DND-41 (cell line): ENCODE measurements around the gene ZNF70.

ENCODE experiments used
- ATAC-seq: fragments of 200-7000 bp; cut with Tn5 transposase; 3 replicates; pipeline ENCODE4 v1.9.1; 2021; ENCODE audit warnings: low read depth; ENCODE audit not compliant: insufficient read depth
- DNase-seq: peaks from one replicate; pipeline ENCODE4 v3.0.0-alpha.2; 2020
- H2AFZ ChIP-seq: 2 replicates; pipeline ENCODE4 v1.6.0; 2012; ENCODE audit warnings: low read depth, low read length
- H3K27ac ChIP-seq: 2 replicates; pipeline ENCODE4 v1.5.1; 2012; ENCODE audit warnings: low read length, inconsistent platforms
- H3K27me3 ChIP-seq: fragments of 200-600 bp; sonication (generic); 2 replicates; pipeline ENCODE4 v1.6.0; 2012; ENCODE audit warnings: low read length, mild to moderate bottlenecking, inconsistent platforms; ENCODE audit not compliant: insufficient read depth, poor library complexity
- H3K36me3 ChIP-seq: 2 replicates; pipeline ENCODE4 v1.5.1; 2012; ENCODE audit warnings: low read length, inconsistent platforms; ENCODE audit not compliant: insufficient read depth
- H3K4me1 ChIP-seq: 2 replicates; pipeline ENCODE4 v1.5.1; 2012; ENCODE audit warnings: mild to moderate bottlenecking, low read length; ENCODE audit not compliant: insufficient read depth
- H3K4me2 ChIP-seq: 2 replicates; pipeline ENCODE4 v1.6.0; 2012; ENCODE audit warnings: mild to moderate bottlenecking, moderate library complexity, low read length, inconsistent platforms; ENCODE audit not compliant: insufficient read depth
- H3K4me3 ChIP-seq, 2 experiments: fragments of 200-600 bp in 1 of 2; shearing (Covaris generic) in 1 of 2; 2 replicates each; pipeline ENCODE4 v1.5.1; 2012 to 2016; ENCODE audit warnings: inconsistent platforms in 2 of 2, low read length in 2 of 2, mild to moderate bottlenecking in 2 of 2, low read depth in 1 of 2, moderate library complexity in 1 of 2
- H3K79me2 ChIP-seq: 2 replicates; pipeline ENCODE4 v1.6.0; 2012; ENCODE audit warnings: low read length, inconsistent platforms; ENCODE audit not compliant: insufficient read depth
- H3K9ac ChIP-seq: 2 replicates; pipeline ENCODE4 v1.6.0; 2012; ENCODE audit warnings: low read depth, mild to moderate bottlenecking, inconsistent platforms, low read length, moderate library complexity
- H3K9me3 ChIP-seq: 2 replicates; pipeline ENCODE4 v1.5.1; 2012; ENCODE audit warnings: low read length, moderate library complexity, mild to moderate bottlenecking, inconsistent platforms; ENCODE audit not compliant: insufficient read depth, severe bottlenecking
- H4K20me1 ChIP-seq: 2 replicates; pipeline ENCODE4 v1.6.0; 2012; ENCODE audit warnings: low read length; ENCODE audit not compliant: insufficient read depth
- EZH2 ChIP-seq: IDR thresholded peaks from 3 replicates; pipeline ENCODE4 v1.6.1; 2012; ENCODE audit warnings: borderline replicate concordance, low read depth, mild to moderate bottlenecking, moderate library complexity, low read length, inconsistent platforms; ENCODE audit not compliant: severe bottlenecking
- TF ChIP-seq, protein P1 (sequence below): IDR thresholded peaks from 2 replicates; pipeline ENCODE4 v1.5.1; 2012; ENCODE audit warnings: borderline replicate concordance, low read length, moderate library complexity, mild to moderate bottlenecking; ENCODE audit not compliant: poor library complexity, severe bottlenecking; ENCODE audit errors: extremely low read depth

The ZNF70 gene

DNA sequence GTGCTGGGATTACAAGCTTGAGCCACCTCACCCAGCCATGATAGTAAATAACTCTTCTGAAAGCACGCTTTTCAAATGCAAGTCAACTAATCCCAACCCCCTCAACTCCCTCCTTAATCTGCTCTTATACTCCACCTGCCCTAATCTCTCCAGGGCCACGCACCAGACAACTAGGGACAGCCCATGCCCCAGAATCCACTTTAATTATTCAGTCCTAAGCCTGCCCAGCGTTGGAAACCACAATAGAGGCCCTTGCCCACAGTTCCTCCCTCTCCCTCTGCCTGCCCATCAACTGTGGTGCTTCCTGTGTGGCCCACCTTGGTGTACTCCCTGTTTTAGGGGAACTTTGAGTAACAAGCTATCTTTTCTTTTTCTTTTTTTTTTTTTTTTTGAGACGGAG is 6.0 kb upstream of the ZNF70 start:
- no peak overlapping the region for H3K4me2 ChIP-seq
- no peak overlapping the region for H3K4me3 ChIP-seq
- TF ChIP-seq EZH2 = no peak
- TF ChIP-seq, protein P1, sequence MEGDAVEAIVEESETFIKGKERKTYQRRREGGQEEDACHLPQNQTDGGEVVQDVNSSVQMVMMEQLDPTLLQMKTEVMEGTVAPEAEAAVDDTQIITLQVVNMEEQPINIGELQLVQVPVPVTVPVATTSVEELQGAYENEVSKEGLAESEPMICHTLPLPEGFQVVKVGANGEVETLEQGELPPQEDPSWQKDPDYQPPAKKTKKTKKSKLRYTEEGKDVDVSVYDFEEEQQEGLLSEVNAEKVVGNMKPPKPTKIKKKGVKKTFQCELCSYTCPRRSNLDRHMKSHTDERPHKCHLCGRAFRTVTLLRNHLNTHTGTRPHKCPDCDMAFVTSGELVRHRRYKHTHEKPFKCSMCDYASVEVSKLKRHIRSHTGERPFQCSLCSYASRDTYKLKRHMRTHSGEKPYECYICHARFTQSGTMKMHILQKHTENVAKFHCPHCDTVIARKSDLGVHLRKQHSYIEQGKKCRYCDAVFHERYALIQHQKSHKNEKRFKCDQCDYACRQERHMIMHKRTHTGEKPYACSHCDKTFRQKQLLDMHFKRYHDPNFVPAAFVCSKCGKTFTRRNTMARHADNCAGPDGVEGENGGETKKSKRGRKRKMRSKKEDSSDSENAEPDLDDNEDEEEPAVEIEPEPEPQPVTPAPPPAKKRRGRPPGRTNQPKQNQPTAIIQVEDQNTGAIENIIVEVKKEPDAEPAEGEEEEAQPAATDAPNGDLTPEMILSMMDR = no peak
- no peaks in the 10 kb centered on the region for H3K79me2 ChIP-seq
- H4K20me1 ChIP-seq = no peaks in the 10 kb centered on the region
- H3K9me3 ChIP-seq = no peaks in the 10 kb centered on the region
- H3K27me3 ChIP-seq = no peaks in the 10 kb centered on the region
- ATAC-seq = peak; percentile 56
- H3K9ac ChIP-seq = no peak overlapping the region
- peak; percentile 30 for DNase-seq
- H3K27ac ChIP-seq = no peak overlapping the region
- no peaks in the 10 kb centered on the region for H3K36me3 ChIP-seq
- no peaks in the 10 kb centered on the region for H3K4me1 ChIP-seq
- H2AFZ ChIP-seq = no peak overlapping the region

DNA sequence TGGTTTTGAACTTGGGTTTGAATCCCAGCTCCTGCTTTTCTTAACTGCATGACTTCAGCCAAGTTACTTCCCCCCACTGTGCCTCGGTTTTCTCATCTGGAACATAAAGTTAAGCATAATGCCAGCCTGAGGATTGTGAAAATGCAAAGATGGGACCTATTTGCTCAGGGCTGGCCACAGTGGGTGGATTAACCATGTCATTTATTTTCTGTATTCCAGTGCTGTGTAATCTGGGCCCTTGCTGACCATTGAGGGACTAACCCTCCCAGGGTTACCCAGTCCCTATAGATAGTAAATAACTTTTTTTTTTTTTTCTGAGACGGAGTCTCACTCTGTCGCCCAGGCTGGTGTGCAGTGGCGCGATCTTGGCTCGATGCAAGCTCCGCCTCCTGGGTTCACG is 4.8 kb upstream of the ZNF70 start:
- Histone ChIP-seq H3K27ac (no peak overlapping the region), H3K27me3 (no peaks in the 10 kb centered on the region), H3K9ac (no peak overlapping the region), H3K79me2 (no peaks in the 10 kb centered on the region), H3K4me3 (no peak overlapping the region), H3K9me3 (no peaks in the 10 kb centered on the region), H2AFZ (no peak overlapping the region), H3K4me1 (peaks cover 8% of the 10 kb centered on the region), H3K4me2 (no peak overlapping the region), H4K20me1 (no peaks in the 10 kb centered on the region), H3K36me3 (no peaks in the 10 kb centered on the region)
- no peak for DNase-seq
- no peak for ATAC-seq
- TF ChIP-seq, protein P1 = no peak
- no peak for TF ChIP-seq EZH2

DNA sequence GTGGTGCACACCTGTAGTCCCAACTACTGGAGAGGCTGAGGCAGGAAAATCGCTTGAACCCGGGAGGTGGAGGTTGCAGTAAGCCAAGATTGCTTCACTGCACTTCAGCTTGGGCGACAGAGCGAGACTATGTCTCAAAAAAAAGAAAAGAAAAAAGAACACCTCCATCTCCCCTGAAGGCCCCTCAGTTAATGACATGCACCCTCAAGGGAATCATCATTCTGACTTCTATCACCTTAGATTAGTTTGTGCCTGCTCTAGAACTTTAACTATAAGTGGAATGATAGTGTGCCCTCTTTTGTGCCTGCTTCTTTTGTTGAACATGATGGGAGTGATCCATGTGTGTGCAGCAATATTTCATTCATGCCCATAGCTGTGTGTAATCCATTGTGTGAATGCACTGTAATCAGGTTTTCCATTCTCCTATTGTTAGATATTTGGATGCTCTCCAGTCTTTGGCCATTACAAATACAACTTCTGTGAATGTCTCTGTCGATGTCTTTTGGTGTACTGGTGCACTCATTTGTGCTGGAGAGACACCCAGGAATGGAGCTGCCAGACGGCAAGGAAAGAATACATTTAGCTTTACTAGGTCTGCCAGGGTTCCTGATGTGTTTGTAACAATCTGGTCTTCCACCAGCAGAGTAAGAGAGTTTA is 4.2 kb upstream of the ZNF70 start:
- peaks cover 13% of the 10 kb centered on the region for H3K4me1 ChIP-seq
- ATAC-seq (no peak), DNase-seq (no peak)
- H3K27me3 ChIP-seq = no peaks in the 10 kb centered on the region
- no peak overlapping the region for H3K4me3 ChIP-seq
- H3K4me2 ChIP-seq = no peak overlapping the region
- no peaks in the 10 kb centered on the region for H3K9me3 ChIP-seq
- H3K27ac ChIP-seq = no peak overlapping the region
- no peak overlapping the region for H2AFZ ChIP-seq
- H3K79me2 ChIP-seq = peaks cover 5% of the 10 kb centered on the region
- H4K20me1 ChIP-seq = no peaks in the 10 kb centered on the region
- TF ChIP-seq, protein P1 = no peak
- TF ChIP-seq EZH2 = no peak
- no peaks in the 10 kb centered on the region for H3K36me3 ChIP-seq
- no peak overlapping the region for H3K9ac ChIP-seq
